ENCODE measurements around the gene F11R.
A peak's percentile ranks its signal among the peaks of the same experiment; 100 is the strongest.
"Not testable (repeated sequence)": the region's sequence is repeated elsewhere in the genome, so short reads cannot be mapped to it uniquely, and the experiment has no call there.

F11R gene

DNA sequence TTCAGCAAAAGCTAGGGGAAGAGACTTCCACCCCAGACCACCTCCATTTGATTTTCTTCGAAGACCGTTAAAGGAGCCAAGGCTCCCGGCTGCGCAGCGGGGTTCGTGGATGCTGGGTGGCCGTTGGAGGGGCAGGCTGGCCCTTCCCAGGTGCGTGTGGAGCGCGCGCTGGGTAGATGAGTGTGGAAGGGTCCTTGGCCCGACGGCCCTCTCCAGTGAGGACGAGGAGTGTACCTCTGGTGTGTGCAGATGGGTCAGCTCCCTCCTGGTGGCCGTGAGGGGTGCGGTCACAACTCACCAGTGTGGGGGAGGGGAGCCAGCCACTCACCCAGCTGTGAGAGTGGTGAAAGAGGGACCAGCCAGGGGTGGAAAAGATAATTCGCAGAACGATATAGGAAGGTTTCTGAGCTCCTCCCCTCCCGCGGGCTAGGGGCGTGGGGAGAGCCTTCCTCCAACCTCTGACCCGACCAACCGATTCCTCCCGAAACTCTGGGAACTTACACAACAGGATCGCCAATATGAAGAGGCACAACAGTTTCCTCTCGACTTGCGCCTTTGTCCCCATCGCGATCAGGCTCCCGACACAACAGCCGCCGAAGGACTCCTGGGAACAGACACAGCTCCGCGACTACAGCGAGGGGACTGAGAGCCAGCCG, at the start of gene F11R:
TSS of gene F11R (minus strand) at position 644 of the 656 bp plus-strand sequence. CDS start at position 565, 79 bp downstream.
- peak in 1 of 2 donors; percentile 42 for DNase-seq

DNA sequence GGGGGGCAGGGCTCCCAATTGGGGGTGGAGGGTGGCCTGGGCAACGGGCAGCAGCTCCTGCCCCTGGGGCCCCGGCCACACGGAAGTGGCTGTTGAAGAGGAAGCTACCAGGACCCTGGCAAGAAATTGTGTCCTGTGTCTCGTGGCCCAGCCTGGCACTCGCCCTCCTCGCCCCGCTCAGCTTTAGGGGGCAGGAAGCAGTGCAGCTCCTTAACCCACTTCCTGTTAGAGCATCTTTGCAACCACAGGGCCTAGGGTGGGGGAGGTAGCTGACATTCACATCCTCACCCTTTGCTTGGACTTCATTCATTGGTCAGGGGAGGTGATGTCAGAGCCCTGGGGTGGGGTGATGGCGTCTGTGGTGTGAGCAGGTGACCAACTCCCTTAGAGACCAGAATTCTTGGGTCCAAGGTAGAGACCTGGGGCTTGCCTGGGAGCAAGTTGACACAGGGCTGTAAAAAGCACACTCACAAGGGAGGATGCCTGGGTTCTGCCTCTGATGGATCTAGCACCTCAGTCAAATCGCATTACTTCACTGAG, 48.8 kb upstream of the F11R start, which contains the start of gene ARHGAP30:
TSS of gene ARHGAP30 (minus strand) at position 161 of the 540 bp plus-strand sequence. CDS start 267 bp downstream, outside the sequence.
- DNase-seq: peak; percentile 95

DNA sequence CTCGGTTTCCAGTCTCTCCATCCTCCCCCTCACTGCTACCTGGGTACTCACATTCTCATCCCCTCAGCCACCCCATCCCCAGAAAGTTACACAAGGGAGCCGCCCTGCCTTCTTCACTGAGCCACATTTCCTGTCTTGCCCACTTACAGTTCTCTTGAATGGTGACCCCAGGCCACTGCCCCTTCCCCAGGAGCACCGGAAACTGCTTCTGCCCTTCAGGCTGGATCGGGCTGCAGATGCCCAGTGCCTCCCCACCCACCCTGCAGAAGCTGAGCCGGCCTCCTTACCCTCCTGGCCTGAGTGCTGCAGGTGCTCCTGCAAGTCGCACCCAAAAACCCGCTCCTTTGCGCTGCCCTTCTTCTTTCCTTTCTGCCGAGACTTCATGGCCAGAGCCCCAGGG, 48.3 kb upstream of the F11R start:
- DNase-seq: no peak

DNA sequence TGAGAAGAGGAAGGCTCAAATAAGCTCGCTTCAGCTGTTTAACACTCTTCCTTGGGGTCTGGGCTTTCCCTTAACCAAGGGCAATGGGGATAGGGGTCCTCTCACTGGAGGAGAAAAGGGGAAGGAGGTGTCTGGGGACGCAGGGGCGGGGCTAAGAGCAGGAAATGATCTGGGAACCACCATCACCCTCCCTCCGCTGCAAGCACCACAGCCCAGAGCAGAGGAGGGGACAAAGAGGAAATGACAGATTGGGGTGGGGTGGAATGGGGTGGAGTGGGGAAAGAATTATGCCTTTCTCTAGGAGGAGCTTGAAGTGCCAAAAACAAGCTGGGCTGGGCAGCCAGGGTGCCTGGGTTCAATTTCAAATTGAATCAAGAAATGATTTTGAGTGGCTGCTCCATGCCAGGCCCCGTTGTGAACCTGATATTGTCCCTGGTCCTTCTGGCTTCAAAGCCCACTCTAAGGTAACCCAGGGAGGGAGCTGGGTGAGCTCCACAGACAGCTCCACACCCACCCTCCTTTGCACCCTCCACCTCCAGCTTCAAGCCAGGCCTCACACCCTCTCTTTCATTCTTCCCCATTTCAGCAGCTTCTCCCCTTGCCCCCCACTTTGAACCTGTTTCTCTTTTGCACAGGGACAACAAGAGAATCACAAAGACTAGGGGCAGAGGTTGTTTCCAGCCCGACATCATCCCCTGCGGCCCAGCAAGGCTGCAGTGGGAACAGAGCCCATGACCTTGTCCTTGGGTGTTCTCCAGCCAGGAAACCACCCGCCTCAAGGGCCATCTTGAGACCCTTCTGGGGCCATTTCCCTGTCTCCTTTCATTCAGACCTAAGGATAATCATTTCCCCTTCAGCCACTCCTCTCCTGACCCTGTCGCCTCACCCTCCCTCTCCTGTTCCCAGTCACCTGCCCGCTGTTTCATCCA, 47.6 kb upstream of the F11R start:
- peak; percentile 93 to 94 for DNase-seq

DNA sequence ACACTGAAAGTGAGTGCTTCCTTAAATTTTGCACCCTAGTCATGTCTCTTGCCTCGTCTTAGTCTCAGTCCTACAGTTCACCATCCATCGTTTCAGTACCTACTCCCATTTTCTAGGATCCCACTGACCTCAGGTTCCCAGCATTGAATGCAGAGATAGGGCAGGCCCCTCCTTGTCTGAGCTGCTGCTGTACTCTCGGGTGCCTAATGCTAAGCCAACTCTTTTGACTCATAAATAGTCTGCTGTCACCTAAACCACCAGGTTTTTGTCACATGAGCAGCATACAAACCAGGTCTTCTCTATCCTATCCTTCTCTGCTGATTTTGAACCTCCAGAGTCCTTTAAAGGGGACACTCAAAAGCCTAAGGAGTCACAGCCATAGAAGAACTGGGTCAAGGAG, 45.7 kb upstream of the F11R start:
- DNase-seq: peak in 1 of 2 donors; percentile 34

DNA sequence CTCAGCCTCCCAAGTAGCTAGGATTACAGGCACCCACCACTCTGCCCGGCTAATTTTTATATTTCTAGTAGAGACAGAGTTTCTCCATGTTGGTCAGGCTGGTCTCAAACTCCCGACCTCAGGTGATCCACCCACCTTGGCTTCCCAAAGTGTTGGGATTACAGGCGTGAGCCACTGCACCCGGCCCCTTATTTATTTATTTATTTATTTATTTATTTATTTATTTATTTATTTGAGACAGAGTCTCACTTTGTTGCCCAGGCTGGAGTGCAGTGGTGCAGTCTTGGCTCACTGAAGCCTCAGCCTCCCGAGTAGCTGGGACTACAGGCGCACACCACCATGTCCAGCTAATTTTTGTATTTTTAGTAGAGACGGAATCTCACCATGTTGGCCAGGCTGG, 44.7 kb upstream of the F11R start:
- DNase-seq: not testable (repeated sequence)

DNA sequence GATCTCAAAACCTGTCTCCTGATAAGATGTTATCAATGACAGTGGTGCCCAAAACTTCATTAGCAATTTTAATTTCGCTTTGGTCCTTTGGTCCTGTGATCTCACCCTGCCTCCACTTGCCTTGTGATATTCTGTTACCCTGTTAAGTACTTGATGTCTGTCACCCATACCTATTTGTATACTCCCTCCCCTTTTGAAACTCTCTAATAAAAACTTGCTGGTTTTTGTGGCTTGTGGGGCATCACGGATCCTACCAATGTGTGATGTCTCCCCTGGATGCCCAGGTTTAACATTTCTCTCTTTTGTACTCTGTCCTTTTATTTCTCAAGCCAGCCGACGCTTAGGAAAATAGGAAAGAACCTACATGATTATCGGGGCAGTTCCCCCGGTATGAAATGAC, 43.0 kb upstream of the F11R start:
- DNase-seq: peak in 1 of 2 donors; percentile 31

DNA sequence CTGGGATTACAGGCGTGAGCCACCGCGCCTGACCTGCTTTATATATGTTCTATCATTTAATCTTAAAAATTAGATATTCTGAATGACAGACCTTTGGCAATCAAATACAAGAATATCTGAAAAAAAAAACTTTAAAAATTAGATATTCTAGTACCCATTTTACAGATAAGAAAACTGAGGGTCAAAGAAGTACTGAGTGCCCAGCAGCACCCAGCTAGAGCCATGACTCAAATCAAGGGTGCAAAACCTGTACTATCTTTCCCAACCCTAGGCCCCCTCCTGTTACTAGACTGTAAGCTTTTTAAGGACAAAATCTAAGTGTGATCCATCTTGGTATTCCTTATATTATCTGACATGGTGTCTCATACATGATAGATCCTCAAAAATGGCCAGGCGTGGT, 40.5 kb upstream of the F11R start:
- no peak for DNase-seq

DNA sequence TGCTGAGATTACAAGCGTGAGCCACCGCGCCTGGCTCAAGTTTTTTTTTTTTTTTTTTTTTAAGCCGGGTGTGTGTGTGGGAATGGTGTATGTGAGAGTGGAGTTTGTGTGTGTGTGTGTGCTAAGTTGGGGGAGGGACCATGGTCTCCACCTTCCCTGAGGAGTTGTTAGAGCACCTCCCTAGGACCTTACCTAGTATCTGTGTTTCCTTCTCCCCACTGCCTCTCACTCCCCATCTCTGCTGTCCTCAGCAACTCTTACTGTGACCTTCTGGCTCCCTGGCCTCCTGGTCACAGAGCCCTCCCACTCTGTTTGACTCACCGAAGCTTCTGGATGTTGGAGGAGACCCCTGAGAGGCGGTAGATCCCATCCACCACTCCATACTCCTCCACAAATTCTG, 38.3 kb upstream of the F11R start:
- DNase-seq: no peak

DNA sequence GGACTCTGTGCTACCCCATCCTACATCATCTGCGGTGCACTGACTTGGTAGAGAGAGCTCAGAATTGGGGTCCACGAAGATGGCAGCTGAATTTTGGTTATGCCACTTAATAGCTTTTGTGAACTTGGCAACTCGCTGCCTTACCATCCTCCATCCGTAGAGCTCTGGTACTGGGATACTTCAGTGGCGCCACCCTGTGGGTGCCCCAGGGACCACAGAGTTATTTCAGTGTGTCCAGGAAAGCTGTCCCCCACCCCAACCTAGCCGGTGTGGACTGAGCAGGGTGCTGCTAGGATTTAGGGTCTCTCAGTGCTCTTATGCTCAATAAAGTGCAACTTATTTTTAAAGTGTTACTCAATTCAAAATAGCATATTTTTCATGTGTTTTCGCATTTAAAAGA, 33.9 kb upstream of the F11R start:
- no peak for DNase-seq

DNA sequence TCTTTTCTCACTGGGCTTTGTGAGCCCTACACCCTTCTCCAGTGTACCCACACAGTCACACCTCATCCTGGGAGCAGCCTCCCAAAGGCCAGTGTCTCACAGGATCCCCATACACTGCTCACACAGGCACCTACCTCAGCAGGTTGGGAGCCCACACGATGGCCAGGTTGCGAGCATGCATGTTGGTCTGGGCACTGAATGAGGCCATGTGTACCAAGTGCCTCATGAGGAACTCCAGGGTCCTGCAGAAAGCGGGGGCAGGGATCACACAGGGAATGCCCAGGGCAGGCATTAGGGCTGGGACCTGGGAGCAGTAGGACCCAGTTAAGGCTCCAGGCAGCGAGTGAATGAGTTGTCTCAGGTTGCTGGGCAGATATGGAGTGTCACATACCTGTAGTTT, 33.3 kb upstream of the F11R start:
- no peak for DNase-seq

DNA sequence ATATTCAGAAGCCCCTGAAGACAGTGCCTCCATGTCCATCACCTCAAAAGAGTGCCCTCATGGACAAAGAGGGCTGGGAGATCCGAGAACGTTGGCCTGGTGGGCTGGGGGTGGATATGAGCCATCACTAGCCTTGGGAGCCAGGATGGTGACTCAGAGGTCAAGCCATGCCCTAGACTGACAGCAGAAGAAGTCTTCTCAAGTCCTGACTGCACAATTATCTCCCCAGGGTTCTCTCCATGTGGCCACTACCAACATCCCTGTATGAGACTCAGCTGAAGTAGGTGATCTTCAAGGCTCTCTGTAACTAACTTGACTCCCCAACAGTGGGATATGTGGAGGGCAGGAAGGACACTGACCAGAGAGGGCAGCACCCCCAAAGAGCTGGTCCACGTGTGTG, 31.9 kb upstream of the F11R start:
- DNase-seq: no peak

DNA sequence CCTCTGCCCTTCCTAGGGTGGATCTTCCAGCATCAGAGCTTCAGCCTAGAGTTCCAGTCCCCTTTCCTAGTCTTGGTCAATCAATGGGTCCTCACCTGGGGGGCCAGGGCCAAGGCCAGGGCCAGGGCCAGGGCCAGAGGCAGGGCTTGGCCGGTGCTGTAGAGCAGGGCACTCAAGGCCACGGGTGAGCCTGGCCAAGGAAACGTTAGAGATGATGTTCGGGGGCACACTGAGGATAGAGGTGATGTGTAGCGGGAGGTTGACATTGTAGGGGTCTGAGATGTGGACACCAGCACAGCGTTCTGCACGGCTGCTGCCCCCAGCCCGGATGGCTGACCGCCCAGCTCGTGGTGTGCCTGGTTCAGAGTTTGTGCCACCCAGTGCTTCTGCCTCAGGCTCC, 30.3 kb upstream of the F11R start:
- no peak for DNase-seq

DNA sequence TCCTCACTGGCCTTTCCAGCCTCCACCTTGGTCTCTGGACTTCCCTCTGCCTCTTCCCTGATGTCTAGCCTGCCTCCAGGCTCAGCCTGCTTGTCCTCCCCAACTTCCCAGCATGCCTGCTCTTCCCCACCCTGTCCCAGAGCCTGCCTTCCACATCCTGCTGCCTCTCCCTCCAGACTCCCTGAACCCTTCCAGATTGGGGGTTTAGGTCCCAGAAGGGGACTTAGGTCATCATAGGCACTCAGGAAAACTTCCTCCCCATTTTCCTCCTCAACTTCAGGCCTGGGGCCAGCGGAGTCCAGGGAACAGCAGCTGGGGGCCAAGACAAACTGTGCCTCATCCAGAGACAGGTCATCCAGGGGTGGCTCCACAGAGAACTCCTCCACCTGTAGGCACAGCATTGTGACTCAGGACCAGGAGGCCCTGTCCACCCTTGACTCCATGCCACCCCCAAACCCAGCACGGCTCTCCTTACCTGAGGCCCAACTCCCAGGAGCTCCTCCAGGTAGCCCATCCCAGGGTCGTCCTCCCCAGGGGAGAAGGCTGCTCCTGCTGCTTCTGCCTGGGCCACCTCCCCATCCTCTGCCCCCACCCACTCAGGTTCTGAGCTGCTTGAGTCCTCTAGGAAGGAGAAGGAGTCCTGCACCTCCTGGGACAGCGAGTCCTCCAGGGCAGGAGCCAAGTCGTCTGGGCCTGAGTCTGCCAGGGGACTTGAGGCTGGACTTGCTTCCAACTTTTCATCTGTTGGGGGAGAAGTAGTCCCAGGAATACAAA, 28.2 kb upstream of the F11R start:
- DNase-seq: no peak

DNA sequence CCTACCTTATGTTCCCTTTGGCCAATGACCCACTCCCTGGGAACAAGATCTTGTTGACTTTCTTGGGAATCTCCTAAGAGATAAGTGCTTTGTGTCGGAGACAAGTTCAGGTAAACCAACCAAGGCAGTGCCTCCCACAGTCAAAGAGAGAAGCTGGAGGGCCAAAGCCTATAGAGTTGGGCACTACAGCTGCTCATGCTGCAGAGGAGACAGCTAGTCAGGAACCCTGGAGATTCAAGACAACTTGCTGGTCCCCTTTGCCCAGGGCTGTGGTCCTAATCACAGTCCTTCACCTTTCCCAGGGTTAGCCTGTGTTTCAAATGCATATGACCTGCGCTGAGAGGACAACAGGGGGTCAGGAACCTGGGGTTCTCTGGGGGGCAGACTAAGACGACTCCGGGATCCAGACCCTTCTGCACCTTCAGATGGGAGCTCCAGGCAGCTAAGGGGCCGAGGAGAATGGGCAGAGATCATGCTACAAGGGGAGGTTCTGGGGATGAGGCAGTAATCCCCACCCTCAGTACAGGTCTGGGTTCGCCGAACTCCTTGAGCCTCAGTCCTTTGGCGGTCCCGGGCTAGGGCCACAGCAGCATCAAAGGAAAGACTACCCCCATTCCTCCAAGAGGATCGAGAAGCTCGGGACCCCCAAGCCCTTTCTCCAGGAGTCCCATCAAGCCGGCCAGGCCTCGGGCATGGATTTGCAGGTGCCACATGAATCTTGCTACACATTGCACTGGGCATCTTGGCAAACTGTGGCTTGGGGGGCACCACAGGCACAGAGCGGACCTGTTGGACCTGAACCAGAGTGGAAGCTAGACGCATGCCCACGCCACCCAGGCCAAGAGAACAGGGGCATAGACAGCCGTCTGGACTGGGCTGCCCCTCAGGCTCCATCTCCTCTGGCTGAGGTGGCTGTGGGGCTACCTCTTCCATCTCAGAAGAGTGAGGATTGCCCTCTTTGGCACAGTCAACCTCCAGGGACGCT, 26.8 kb upstream of the F11R start:
- no peak for DNase-seq

DNA sequence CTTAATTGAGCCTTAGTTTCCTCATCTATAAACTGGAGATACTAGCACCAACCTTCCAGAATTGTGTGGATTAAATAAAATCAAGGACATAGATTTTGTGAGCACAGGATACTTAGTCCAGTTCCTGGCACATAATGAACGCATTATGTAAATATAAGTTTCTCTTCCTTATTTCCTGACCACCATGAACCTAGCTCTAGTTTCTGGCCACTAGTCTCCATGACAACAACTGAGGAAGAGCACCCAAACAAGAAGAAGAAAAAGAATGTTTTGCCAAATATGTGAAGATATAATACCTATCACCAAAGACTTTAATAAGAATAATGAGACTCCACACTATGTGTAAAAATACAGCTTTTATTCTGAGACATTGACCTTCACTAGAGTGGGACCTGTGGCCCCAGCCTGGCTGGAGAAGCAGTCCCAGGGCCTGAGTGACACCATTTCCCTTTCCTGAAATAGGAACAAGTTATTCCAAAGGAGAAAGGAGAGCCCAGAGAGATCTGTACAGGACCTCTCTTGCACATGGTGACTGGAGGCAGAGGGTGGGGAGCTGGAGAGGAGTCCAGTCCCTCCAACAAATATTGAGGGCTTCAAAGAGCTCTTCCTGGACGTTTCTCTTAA, 25.8 kb upstream of the F11R start:
- peak; percentile 42 to 53 for DNase-seq

DNA sequence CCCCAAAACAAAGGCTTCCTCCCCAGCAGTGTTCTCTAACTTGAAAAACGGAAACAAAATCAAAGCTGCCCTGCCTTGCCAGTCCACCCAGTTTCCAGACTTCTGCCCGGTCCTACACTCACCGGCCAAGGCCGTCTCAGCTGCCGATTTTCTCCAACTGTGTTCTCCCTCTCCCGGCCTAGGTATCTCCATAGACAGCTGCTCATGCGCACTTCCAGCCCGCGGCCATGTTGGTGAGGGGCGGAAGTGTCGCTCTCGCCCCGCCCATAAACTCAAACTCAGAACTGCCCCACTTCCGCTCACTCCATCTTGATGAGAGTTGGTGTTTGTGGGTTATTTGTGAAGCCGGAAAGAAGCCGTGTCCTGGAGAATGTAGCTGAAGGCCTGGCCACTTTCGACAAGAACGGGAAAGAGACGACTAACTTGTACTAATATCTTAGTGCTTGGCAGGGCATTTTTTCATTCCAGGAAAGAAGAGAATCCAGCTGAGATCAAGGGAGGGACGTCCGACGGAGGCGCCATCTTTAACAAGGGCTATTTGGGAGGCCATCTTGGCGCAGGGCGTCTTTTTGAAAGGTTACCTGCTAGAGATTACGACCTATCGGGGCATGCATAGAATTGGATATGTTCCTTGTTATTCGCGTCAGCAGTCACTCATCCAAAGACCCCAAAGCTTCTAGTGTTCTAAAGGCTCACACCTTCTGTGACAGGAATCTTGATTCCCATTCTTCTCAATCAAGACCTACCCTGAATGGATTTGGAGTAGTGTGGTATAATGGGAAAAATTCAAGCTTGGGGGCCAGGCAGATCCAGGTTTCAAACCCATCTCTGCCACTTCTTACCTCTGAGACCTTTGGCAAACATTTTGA, 25.0 kb upstream of the F11R start, which contains the start of gene USF1:
TSS of gene USF1 (minus strand) at position 242 of the 869 bp plus-strand sequence. CDS start 2,702 bp downstream, outside the sequence.
- peak; percentile 95 to 96 for DNase-seq

DNA sequence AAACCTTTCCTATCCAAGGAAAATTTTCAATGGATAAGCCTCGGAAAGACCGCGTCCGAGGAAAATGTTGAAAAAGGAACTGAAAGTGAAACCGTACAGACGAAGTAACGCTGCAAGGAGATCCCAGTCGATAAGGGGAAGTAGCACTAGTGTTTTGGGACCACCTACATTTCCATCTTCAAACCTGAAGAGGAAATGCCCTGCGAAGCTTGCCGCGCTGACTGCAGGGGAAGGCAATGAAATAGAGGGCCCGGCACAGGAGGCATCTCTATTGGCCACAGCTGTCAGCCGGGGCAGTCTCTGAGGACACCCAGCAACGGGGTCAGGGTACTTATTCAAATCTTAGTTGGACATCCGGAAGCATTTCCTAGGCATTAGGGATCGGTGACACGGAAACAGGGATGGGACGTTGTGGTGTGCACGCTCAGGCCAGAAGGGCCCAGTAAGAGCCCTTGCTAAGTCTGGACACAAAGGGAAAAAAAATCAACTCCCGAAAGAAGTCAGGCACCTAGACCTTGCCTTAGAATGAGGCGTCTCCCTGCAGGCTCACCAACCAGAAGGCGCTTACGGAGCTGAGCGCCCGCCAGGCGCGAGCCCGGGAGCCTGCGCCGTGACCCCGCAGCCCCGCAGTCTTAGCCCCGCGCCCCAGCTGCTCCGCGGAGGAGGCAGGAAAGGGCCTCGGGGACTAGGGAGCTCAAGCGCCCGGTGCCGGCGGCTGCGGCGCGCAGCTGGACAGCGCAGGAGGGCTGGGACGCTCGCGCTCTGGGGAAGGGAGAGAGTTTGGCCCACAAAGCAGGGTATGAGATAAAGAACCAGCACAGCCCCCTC, 24.2 kb upstream of the F11R start:
- DNase-seq: peak; percentile 81 to 82

DNA sequence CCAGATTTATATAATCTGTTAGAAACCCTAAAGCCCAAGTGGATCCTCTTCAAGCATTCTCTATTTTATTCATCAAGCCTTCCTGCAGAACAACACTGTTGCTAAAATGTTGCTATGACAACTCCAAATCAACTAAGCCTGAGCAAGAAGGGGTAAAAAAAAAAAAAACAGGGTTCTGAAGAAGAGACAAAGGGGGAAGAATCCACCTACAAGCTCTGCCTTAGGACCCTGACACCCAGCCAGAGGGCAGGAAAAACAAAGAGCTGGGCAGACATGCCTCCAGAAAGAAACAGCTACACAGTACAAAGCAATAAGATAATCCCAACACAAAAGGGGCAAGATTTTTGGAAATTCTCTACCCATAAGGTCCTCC, 23.6 kb upstream of the F11R start:
- peak; percentile 67 to 76 for DNase-seq
